CD4-positive, alpha-beta T cell treated with Interleukin-10 for 1 hour (primary cell): ENCODE results near the gene RPUSD4.

Source experiments
- DNase-seq: peaks from one replicate; pipeline ENCODE4 v3.0.0-alpha.2; 2020

Gene RPUSD4

GRCh38 chr11:126176853-126177470 lies 34.5 kb downstream of the RPUSD4 start:
- no peak for DNase-seq

- no peak for DNase-seq
These were observed 36.1 kb downstream of the RPUSD4 start for GRCh38 chr11:126175393-126175792.

DNA sequence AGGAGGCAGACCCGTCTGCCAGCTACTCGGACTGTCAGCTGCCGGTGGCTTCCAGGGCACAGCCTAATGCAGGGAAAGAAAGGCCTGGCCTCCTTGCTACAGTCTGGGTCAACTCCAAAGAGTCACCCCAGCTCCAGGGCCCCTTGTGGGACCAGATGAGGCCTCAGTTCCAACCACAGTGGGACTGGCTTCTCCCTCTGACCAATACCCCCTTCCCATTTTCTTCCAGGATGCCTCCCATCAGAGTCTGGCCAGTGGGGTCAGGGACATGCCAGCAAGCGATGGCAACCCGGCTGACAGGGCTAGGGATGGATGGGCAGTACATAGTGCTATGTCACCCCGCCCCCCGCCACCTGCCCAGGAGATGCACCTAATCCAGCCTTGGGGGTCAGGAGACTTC lies 36.6 kb downstream of the RPUSD4 start:
- no peak for DNase-seq

DNA sequence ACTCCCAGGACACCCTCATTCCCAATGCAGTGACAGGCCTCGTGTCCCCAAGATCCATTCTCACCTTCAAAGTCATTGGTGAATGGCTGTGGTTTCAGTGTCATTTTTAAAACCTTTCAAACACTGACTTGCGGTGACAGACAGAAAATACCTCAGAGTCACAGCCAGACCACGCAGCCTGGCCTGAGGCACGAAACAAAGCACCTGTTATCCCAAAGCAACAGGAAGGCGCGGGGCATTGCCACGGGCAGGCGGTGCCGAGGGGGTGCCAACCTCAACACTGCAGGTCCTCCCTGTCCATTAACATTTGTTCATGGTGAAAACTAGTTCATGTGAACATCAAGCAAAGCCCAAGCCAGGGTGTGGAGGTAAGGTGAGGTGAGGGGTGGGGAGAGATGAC lies 38.2 kb downstream of the RPUSD4 start:
- no peak for DNase-seq

DNA sequence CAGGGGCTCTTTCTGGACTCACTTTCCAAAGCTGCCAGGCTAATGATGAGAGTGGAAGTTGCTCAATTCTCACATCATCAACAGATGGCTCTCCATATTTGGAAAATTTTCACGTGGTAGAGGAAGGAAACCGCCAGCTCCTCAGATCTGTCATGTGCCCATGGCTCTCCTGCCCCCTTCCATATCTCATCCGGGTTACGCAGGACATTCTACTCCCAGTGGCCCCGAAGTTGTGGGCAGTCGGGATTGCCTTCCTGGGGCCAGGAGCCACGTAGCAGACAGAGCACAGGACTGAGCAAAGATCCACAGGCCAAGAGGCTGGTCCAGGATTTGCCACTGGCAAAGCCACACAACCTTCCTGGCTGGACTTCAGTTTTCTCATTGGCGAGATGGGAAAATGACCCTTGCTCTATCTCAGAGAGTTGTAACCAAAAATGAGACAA lies 38.8 kb downstream of the RPUSD4 start:
- DNase-seq, result no peak

DNA sequence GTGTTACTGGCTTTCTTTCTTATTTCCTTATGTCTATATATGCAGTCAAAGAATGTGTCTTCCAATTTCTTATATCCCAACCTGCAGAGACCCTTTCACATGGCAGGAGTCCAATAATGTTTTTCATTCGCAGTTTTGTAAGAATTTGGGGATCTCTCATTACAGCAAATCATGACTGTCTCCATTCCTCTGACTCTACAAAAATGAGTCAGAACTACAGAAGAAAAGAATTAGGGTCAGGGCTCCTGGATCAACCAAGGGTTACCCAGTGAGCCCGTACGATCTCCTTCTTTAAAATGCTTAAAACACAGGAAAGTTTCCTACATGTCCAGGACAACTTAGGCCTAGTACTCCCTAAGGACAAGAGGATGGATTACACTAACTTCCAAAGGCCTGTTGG lies 42.2 kb downstream of the RPUSD4 start:
- DNase-seq, result no peak

GRCh38 chr11:126167488-126167887 lies 44.0 kb downstream of the RPUSD4 start:
- DNase-seq, result no peak

DNA sequence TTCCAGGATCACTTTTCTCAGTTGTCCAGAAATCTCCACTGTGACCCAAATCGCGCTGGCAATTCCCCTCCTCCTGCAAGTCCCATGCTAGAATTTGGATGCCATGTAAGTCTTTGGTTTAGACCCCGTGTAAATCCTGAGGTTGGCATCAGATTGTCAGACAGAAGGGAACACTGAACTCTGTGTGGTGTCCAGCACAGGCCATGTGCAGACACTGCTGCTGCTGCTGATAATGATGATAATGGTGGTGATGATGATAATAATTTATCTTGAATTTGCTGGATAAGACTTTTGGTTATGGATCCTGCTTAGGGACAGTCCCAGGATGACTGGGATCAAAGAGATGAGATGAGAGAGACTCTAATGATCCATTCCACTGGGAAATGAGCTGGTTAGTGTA lies 45.0 kb downstream of the RPUSD4 start:
- no peak for DNase-seq

GRCh38 chr11:126165757-126166156 lies 45.7 kb downstream of the RPUSD4 start:
- DNase-seq, result no peak

- DNase-seq, result no peak
These were observed 46.1 kb downstream of the RPUSD4 start for GRCh38 chr11:126165311-126165720.

- no peak for DNase-seq
These were observed 46.7 kb downstream of the RPUSD4 start for GRCh38 chr11:126164781-126165180.

- no peak for DNase-seq
These were observed 47.7 kb downstream of the RPUSD4 start for GRCh38 chr11:126163779-126164178.

DNA sequence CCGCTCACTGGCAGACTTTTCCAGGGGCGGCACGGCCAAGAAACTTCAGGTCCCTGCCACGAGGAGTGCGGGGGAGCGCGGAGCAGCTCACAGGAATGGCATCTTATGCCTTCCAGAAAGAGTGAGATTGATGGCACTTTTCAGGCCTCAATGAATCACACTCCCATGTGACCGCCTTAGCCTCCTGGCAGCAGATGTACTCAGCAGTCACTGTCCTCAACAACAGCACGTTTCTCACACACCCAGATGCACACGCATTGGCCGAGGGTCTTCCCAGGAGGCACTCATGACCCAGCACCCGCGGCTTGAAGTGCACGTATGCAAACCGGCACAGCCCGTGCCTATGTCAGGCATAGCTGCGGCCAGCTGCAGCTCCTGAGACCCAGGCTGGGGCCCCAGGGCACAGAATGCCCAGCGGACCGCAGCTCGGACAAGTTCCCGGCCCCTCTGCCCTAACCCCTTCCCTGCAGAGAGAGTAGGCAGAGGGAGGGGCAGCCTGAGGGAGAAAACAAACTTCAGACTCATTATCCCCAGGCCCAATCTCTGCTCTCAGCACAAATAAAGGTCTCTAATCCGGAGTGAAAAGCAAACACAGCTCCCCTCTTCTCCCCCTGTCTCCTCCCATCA lies 48.3 kb downstream of the RPUSD4 start:
- DNase-seq, result no peak

DNA sequence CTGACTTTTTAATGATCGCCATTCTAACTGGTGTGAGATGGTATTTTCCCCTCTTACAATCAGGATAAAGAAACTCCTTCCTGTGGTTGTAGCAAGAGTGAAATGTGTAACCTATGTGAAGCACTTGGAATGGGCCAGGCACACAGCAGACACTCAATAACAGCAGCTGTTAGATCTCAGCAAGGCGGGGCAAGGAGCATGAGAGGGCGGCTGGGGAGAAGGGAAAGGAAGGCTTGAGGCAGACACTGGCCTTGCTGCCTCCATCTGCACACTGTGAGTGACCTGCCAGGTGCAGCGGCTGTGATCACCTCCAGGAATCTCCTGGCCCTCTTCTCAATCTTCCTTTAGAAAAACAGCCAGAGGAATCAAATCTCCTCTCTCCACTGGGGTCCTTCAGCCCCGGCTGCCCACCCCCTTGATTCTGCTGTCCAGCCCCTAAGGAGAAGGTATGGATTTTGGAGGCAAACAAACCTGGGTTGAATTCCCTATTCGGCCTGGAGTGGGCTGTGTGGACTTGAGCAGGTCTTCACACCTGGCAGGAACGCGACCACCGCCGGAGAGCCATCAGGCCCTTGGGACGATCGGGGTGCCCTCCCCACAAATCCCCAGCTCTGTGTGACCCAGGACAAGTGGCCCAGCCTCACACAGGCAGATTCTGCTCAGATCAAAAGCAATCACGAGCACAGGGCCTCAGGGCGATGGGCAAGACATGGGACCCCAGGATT lies 49.0 kb downstream of the RPUSD4 start:
- DNase-seq, result no peak

DNA sequence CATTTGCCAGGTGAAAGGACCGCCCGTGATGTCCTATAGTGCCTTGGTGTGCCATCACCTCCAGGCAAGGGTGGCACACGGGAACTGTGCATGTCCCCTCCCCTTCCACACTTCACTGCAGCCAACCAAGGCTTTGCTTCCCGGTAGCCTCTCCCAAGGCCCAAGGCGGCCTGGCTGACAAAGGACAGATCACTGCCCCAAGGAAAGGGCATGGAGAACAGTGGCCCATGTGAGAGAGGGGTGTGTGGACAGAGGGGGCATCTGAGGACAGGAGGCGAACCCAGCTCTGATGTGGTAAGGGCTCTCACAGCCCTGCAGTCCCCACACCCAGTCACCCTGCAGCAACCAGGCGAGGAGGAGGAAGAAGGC lies 50.4 kb downstream of the RPUSD4 start:
- DNase-seq, result no peak

GRCh38 chr11:126160345-126161022 lies 51.0 kb downstream of the RPUSD4 start:
- no peak for DNase-seq

GRCh38 chr11:126159719-126160344 lies 51.6 kb downstream of the RPUSD4 start:
- no peak for DNase-seq

- no peak for DNase-seq
These were observed 53.2 kb downstream of the RPUSD4 start for GRCh38 chr11:126158054-126158791.

DNA sequence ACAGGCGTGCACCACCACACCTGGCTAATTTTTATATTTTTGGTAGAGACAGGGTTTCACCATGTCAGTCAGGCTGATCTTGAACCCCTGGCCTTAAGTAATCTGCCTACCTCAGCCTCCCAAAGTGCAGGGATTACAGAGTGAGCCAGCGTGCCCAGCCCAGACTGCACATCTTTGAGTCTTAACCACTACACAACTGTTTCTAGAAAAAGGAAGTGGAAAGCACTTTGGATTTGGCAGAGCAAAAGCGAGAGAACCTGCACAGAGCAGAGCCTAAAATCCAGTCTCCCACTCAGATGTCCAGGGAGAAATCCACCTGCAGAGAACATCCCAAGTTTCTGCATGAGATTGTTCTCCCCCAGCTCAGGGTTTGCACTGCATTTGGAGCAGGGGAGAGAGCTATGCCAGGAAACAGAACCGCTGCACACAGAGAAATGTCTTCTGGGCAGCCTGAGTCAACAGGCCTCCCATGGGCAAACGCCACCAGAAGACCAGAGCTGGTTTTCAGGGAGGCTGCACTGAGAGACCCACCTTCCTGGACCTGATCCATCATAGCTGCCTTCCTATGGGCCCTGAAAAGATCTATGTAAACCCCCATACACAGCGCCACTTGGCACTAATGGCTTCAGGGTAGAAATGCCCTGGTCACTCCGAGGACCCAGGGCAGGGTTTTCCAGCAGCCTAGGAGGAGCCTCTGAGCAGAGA lies 54.0 kb downstream of the RPUSD4 start:
- DNase-seq, result no peak

GRCh38 chr11:126156814-126157213 lies 54.6 kb downstream of the RPUSD4 start:
- no peak for DNase-seq

GRCh38 chr11:126155402-126156187 lies 55.9 kb downstream of the RPUSD4 start:
- no peak for DNase-seq
